HG03025 (cell line): Measurements from ENCODE around the gene GTF2A2.
A peak's percentile ranks its signal among the peaks of the same experiment; 100 is the strongest.
"Not testable (repeated sequence)": the region's sequence is repeated elsewhere in the genome, so short reads cannot be mapped to it uniquely, and the experiment has no call there.

Experiments
- ATAC-seq: cut with Tn5 transposase; IDR thresholded peaks from one replicate; pipeline ENCODE4 v1.9.1; 2021; ENCODE audit warnings: mild to moderate bottlenecking, moderate library complexity; ENCODE audit not compliant: unreplicated experiment, low FRiP score

The GTF2A2 gene, protein sequence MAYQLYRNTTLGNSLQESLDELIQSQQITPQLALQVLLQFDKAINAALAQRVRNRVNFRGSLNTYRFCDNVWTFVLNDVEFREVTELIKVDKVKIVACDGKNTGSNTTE

DNA sequence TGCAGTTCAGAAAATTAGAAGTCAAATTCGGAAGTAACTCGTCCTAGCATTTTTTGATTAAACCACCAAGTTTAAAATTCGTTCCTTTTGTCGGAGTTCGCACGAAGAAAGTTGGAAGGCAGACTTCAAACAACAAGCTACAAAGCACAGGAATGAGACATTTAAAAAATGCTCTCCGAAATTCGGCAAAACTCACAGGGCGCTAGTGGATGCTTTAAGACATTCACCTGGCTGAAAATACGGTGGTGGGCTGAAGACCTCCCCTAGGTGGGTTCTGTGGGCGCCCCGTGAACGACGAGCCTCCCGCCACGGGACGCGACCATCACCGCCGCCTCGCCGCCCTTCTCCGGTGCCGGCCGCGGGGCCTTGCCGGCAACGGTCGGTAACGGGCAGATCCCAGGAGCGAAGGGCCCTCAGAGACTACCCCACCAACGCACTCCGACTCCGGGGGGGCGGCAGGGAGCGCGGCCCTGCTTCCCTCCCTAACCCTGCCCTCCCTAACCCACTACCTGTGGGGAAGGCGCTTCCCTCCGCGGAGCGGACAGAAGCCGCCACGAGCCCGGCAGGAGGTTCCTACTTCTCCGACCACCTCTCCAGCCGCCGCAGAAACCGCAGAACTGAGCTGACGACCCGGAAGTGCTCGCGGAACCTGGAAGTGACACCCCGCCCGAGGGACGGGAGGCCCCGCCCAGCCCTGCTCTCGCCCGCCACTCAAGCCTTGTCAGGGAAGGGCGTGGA lies at the start of gene GTF2A2:
Gene GTF2A2, minus strand, starts transcription at position 619 of the 738 bp plus-strand sequence. CDS start 5,238 bp downstream, outside the sequence.
- ATAC-seq: peak; percentile 98

DNA sequence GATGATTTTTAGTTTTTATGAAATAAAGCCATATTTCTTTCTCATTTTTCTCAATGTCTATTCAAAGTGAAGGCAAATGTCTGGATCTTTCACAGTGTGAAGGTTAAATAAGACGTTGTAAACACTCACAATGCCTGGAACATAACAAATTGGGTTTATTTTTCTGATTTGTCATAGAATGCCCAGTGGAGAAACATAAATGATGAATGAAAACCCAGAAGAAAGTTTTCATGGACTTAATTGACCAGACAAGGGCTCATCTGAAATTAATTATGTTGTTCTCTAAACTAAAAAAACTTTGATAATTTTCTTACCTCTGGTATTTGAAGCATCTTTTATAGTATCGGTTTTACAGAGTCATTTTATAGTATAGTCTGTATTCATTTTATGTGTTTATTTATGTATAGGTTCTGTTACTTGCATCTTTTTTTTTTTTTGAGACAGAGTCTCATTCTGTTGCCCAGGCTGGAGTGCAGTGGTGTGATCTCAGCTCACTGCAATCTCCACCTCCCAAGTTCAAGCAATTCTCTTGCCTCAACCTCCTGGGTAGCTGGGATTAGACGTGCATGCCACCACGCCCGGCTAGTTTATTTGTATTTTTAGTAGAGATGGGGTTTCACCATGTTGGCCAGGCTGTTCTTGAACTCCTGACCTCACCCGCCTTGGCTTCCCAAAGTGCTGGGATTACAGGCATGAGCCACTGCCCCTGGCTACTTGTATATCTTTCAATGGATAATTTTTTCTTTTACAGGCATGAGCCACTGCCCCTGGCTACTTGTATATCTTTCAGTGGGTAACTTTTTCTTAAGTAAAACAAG lies 46.9 kb upstream of the GTF2A2 start:
- no peak for ATAC-seq

DNA sequence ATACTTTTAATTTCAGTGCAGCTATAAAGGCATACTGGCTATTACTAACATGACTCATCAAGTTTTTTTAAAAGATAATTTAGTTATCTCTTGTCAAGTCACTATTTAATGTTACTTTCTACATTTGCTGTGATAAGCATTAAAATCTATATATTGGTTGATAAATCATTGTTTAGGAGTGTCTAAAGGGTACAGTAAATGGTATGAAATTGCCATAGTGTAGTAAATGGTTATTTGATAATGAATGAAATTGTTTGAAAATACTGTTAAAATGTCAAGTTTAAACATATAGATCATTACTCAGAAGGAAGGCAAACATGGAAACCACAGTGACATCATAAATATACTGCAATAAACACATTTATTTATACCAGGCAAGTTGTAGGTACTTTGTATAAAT lies 45.0 kb upstream of the GTF2A2 start:
- no peak for ATAC-seq

DNA sequence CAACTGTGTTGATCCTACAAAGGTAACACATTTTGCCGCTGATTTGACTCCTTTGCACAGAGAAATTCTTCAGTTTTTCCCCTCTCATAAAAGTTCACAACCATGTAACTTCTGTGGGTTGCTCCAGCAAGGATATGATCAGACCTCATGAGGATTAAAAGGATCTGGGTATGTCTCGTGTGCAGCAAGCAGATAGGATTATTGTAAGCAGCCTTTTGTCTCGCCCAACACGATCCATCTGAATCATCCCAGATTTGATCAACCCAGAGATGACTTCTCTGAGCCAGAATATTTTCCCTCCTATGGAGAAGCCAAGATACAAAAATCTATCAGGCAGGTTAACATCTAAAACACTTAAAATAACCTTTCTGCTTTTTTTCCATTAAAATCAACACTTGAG lies 44.6 kb upstream of the GTF2A2 start:
- no peak for ATAC-seq

DNA sequence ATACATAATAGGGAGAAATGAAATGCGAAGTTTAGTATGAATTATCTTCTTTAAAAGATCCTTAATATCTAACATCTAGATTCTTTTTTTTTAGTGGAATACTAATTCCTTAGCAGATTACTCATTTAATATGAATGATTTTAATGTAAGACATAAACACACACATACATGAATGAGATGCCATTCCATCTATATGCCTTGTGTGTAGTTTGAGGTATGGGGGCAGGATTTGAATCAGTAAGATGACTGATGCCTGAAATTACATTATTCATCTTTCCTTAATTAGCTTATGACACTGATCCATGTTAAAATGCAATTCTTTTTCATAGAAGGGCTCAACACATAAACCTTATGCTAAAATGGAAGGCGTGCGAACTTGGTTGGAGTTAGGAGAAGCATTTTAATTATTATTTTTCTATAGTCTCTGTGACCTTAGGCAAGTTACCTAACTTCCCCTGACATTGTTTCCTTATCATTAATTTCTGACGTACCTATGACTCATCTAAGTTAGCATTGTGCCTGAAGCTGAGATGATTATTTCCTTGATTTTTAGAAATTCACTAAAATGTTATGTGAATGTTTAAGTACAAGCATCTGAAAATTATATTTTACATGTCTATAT lies 42.6 kb upstream of the GTF2A2 start:
- no peak for ATAC-seq

DNA sequence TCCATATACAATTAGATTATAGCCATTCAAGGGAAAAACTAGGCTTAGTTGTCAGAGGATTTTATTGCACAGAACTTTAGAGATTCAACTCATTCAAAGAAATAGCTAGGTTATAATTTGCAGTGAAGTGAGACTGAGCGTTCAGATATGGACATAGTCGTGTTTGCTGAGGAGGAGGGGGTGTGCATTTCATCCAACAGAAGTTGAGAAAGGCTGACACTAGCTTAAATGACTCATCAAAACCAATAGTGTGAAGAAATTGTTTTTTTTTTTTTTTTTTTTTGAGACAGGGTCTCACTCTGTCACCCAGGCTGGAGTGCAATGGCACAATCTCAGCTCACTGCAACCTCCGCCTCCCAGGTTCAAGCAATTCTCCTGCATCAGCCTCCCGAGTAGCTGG lies 40.8 kb upstream of the GTF2A2 start:
- not testable (repeated sequence) for ATAC-seq

DNA sequence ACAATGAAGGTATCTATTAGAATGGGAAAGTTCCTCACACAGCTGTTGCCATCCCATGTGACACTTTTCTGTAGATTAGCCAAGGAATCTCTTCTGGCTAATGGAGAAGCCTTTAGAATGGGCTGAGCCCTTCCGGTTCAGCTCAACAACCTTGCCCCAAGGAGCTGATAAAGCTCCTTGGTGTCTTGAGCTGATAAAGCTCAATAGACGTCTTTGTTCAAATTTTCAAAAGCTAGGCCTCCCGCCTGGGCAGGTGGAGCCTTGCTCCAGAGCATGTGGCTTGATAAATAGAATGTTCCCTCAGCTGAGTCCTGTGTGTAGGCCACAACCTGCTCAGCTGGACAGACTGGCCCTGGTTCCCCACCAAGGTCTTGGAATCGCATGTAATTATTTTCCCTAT lies 39.0 kb upstream of the GTF2A2 start:
- no peak for ATAC-seq

DNA sequence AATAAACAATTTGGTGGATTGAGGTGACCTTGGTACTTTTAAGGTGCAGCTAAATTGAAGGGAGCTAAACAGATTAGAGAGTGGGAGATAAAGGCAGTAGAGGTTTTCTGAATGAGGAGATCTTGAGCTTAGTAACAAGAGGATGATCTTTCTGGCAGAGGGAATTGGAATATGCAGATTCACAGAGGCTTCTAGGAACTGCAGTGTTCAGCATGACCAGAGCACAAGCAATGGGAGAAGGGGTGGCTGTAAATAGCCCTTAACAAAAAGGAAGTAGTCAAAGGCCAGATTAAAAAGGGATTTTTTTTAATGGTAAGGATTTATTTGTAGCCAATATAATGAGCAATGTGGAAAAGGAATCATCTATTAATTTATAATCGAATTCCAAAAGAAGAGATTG lies 37.5 kb upstream of the GTF2A2 start:
- no peak for ATAC-seq

DNA sequence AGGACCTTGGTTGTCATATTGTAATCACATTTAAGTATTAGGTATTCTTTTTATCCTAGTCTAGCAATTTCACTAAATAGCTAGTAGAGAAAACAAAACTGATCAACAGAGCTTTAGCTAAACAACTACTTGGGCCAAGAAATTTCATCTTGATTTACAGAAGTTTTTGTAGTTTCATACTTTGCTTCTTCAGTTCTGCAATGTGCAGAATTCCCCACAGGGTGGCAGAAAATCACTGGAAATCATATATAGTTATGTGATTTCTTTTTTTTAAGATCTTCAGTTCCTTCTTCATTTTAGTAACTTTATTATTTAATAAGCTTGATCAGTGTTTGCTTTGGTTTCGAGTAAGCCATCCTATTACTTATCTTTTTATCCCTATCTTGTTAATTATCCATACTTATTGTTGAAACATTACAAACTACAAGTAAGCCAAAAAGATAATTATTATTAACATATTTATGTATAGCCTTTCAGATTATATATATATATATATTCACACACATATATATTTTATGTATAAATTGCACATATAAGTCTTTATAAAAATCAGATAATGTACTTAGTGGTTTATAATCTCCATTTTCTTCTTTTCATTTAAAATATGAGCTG lies 34.0 kb upstream of the GTF2A2 start:
- ATAC-seq: no peak

DNA sequence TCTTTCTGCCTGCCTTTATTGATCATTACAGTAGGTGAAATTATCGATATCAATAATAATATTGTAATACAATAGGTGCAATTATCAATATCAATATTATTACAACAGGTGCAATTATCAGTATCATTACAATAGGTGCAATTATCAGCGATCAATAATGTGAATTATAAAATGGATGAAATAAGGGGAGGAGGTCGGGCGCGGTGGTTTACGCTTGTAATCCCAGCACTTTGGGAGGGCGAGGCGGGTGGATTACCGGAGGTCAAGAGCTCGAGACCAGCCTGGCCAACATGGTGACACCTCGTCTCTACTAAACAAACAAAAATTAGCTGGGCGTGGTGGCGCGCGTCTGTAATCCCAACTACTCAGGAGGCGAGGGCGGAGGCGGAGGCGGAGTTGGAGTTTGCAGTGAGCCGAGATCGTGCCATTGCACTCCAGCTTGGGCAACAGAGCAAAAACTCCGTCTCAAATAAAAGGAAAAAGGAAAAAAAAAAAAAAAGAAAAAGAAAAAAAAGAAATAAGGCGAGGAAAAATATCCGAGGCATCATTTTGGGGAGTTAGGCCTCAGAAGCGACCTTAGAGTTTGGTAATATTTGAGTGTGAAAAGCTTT lies 32.4 kb upstream of the GTF2A2 start:
- ATAC-seq: no peak

DNA sequence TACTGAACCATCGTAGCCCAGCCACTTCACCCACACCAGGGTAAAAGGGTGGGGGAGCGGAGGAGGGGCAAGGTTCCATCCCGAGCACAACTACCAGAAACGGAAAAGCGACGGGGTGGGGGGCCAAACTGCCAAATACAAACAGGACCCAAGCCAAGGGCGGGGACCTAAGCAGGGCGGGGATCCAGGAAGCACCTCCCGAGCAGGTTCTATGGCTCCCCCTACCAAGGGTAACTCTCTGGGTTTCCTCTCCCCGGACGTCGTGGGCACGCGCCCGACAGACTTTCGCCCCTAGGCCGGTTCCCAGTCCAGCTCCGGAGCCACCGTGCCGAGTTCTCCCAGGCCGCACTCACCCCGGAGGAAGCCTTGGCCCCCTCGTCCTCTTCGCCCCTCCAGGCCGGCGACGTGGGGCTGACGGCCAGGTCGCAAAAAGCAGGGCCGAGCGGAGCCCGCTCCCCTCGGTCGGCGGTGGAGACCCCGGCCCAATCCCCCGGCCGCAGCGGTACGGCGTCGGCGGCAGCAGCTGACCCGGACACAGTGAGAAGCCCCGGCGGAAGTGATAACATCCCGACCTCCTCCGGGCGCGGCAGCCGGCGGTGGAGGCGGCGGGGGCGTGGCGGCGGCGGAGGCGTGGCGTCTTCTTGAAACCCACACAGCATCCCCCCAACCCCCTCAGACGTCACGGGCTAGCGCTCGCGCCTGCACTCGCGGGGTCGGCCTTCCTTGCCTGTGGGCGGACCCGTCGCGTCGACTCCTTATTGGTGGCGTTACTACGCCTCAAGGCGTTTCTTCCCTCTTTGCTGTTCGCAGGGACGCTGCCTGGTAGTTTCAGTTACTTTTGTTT lies 31.7 kb upstream of the GTF2A2 start, which contains the start of gene BNIP2:
Gene BNIP2, minus strand, starts transcription at position 539 of the 844 bp plus-strand sequence. CDS start 6,863 bp downstream, outside the sequence.
- peak; percentile 79 for ATAC-seq

DNA sequence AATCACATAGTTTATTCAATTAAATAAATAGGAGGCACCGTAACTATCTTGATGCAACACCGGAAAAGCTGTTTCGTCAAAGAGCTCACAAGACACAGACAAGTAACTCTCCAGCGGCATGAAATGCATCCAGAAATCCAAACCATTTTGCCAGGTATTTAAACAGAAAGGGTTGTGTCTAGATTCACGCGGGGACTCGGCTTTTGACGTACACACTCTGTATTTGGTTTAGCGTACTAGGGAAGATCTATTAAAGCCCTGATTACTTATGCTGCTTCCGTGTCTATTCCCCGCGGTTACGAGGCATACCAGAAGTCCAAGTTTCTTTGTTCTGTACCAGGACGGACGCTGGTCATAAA lies 31.1 kb upstream of the GTF2A2 start:
- peak; percentile 5 for ATAC-seq

DNA sequence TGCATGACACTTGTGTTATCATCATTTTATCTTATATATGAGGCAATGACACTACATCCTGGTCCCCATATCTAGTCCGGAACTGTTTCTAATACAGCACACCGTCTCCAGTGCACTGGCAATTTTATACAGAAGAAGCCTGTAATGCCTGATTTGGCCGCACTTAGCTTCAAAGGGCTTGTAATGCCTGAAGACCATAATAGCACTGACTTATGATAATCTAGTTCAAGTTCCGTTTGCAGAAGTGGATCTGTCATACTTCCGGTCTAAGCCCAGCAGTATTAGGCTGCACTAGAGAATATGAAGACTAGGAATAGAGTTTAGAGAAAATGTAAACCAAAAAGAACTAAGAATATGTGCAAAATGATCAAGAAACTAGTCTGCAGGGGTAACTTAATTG lies 30.5 kb upstream of the GTF2A2 start:
- no peak for ATAC-seq

DNA sequence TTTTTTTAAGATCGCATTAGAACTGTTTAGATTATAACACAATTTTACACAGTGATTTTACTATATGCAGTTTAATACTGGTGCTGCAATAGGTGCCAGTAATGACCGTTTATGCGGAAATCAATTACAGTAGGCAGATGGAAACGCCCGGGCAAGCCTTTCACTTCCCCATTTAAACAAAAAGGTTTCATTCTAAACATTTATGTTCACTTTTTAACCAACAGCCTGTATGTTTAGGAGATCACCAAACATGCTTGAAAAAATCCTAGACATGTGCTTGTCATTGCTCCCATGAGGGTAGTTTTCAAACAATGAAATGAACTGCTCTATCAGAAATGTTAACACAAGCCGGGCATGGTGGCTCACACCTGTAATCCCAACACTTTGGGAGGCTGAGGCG lies 29.1 kb upstream of the GTF2A2 start:
- ATAC-seq: no peak

DNA sequence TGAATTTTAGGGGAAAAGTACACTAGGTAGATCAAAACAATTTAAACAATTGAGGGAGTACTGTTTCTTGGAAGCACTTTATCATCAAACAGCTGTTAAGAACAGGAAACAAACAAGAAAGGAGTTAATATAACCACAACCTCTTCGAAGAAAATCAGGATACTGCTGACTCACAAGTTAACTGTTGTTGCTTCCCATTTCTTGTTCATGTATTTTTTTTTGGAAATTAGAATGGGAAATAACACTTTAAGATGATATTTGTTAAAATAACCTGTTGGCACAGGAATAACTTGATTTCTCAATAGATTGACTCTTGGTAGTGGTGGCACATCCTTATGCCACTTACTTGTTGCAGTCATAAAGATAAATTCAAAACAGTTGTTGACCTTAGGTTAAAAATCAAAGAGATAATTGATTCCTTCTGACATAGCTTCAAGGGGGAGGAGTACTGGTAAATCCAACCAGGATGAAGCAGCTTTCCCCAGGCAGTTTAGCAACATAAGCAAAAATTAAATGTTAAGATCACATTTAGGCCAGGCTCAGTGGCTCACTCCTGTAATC lies 28.5 kb upstream of the GTF2A2 start:
- ATAC-seq: no peak

DNA sequence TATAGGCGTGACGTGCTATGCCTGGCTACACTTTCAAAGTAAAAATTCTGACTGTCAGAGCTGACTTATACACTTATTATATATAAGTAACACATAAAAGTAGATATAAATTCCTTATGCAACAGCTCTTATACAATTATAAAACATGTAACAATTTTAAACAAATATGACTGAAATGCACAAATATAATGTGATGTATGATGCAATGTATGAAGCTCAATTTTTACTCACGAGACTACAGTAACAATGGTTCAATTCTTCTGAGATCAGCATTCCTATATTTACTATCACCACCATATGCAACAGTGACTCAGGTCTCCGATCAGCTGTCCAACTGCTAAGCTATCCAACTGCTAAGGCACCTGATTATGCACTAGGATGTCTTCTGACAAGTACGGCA lies 23.6 kb upstream of the GTF2A2 start:
- no peak for ATAC-seq

DNA sequence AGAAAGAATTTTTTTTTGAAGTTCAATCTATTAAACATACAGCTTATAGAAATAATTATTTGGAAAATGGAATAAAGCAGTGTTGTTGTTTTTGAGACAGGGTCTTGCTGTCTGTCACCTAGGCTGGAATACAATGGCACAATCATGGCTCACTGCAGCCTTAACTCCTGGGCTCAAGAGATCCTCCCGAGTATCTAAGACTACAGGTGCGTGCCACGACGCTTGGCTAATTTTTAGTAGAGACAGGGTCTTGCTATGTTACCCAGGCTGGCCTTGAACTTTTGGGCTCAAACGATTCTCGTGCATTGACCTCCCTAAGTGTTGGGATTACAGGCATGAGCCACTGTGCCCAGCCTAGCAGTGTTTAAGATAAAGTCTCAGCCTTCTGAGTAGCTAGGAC lies 23.0 kb upstream of the GTF2A2 start:
- ATAC-seq: no peak

DNA sequence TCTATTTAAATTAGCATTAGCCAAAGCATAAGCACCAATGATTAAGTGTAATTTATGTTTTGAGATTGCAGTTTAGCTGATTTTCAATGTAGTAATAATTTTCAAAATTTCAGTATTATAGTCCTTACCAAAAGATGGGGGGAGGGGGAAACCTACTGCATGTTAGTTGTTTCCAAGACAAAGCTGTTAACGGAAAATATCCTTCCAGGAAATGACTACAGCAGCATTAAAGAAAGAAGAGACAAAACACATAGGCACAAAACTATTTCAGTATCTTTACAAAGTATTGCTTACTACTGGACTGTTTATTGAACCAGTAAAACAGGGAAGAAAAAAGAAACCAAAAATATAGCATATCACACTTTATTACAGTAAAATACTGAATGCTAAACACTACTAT lies 21.3 kb upstream of the GTF2A2 start:
- ATAC-seq: no peak

DNA sequence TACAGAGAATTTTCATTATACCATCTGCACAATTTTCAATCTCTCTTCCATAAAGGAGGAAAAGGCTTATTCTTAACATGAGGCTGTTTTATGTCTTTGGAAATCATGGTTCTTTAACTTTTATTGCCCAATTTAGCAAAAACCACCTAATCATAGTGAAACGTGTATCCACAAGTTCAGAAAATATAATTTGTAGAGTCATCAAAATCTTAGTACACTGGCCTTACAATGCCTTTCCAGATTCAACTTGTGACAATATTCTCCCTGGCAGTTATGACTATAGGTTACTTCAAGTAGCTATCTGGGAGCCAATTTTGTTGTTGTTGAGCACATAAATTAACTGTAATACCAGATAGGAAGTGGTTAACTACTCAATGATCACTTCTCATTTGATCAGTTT lies 20.9 kb upstream of the GTF2A2 start:
- no peak for ATAC-seq
